ENCODE data around the gene ABRAXAS1.

ABRAXAS1 gene

DNA sequence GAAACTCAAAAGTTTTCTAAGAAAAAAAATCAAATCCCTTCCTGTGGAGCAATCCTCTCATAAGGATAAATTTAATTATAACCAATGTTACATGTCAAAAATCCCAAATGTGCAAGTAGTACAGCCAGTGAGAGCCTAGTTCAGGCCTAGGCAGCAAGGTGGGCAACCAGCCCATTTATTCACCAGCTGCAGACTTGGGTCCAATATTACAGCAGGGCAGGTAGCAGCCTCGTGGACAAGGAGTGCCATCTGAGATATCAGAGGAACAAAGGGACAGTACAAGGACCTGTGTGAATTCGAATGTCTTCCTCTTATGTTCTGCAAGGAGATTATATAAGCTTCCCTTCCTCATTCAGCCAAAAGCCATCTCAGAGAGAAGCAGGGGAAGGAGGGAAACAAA lies 35.9 kb downstream of the ABRAXAS1 start:
- DNase-seq, result no peak

DNA sequence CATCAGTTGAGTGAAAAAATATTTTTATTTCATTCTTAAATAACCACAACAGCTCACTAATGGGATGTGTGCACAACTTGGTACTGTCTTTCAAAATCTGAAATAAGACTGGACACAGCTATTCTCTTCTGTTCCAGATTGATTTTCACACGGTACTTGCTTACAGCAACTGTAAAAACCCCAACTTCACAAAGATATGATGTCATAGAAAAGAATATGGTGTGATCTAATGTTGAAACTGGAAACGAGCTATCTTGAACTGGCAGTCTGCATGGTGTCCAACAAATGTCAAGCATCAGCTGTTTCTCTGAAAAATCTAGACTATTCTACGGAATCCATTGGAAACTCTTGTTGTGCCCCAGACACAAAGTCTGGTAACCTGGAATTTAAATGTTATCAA lies 44.0 kb downstream of the ABRAXAS1 start:
- no peak for DNase-seq

DNA sequence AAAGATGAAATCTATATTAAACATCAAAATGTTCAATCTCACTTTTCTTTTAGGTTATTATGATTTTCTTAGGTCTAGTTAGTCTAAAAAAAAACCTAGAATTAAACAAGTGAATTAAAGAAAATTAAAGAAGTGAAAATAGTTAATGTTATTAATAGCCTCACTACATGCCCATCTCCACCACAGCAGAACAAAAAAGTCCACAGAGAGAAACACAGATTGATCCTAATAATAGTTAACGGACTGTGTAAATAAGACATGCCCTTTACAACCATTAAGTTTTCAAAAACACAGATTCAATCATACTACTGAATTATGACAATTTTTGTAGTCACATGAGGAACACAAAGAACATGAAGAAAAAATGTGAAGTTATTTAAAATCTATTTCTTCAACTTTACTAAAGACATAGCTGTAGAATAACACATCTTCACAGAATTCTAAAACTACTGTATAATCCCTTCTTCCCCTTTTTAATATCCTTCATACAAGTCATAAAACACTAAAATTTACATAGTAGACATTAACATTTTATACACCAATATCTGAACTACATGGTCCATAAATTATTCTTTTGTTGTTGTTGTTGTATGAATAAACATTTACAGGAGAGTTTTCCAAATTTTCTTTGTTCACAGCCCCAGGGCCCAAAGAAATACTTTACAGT lies 44.6 kb downstream of the ABRAXAS1 start:
- DNase-seq, result no peak

DNA sequence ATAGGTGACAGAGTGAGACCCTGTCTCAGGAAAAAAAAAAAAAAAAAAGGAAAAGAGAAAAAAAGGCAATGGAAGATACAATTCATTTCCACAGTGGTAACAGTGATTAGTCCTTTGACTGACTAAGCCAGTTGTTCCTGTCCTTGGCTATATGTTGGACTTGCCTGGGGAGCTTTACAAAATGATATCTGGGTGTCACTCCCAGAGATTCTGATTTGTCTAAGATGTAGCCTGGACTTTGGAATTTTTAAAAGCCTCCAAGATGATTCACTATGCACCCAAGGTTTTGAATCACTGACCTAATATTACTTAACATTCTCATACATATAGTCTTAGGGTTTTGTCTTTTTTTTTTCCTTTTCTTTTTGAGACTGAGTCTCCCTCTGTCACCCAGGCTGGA lies 46.2 kb downstream of the ABRAXAS1 start:
- DNase-seq, result no peak

DNA sequence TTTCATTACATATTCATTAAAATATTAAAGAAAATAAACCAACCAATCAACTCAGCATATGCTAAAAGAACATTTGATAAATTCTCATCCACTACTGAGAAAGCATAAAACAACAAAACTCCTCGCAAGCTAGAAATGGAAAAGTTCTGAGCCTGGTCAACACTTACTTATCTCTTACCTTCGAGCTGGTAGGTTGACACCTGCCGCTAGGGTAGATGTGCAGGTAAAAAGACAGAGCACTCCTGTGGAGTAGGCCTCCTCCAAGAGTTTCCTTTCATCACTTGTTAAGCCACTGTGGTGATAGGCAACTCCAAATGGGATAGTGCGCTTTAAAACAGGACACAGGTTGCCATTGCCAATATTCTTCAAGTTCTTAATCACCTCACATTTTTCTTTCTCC lies 48.2 kb downstream of the ABRAXAS1 start:
- no peak for DNase-seq

DNA sequence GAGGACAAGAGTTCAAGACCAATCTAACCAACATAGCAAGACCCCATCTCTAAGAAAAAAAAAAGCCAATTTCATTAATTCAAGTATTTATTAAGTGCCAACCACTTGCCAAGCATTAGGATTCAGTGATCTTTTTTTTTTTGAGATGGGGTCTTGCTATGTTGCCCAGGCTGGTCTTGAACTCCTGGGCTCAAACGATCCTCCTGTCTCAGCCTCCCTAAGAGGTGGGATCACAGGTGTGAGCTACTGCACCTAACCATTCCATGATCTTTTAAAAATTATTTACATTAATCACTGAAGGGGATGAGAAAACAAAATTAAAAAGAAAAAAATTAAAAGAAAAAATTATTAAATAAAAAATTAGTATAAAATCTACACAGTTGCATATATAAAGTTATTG lies 53.7 kb downstream of the ABRAXAS1 start:
- no peak for DNase-seq

DNA sequence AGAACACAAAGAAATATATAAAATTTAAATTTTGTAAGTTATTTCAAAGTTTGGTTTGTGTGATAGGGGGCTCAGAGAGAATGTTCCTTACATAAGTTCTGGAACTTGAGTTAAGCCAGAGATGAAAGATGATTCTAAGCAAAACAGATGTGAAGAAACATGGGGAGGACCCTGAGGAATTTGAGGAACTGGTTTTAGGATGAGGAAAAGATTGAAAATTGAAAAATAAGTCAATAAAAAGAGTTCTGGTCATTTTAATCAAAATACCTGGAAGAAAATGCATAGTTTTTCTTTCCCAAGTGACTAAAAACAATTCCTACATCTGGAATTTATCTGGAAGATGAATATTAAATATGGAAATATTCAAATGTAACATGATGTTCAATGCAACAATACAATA lies 66.7 kb downstream of the ABRAXAS1 start:
- DNase-seq, result no peak

DNA sequence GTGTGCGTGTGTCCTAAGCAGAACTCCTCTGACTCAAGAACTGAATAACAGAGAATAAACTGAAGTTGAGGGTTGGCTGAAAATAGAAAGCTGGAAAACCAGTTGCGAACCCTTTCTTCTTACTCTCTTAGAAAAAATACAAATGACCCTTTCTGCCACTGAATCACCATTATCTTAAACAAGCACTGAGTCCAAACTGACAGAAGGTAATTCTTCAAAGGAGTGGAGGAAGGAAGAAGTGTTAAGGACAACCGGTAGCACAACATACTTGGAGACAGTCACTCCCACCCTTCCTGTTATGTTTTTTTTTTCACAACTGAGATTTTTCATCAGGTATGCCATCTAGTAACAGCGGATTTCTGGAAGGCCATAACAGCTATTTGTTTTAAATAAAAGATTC lies 67.3 kb downstream of the ABRAXAS1 start:
- DNase-seq, result no peak

DNA sequence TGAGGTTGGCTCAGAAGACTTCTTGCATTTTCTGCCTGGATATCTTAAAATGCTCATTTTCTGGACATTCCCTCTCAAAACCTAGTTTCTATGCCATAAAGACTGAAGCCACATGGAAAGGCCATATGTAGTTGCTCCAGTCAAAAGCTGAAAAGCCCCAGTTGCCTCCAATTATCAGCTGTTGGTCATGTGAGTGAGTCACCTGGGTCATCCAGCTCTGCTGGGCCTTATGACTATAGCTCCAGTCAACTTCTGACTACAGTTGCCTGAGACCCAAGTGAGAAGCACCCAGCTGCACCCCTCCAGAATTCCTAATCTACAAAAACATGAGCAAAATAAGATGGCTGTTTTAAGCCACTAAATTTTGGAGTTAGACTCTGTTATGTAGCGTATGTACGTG lies 71.2 kb downstream of the ABRAXAS1 start:
- DNase-seq, result no peak
